DMS114 treated with DMSO at 0.1 percent for 48 hours (cell line): ENCODE results near the gene SCAPER.
"Not testable (repeated sequence)": the region's sequence is repeated elsewhere in the genome, so short reads cannot be mapped to it uniquely, and the experiment has no call there.

Experiments used
- DNase-seq: peaks from one replicate; lab custom pipeline; 2025; ENCODE audit not compliant: unreplicated experiment; lab: John Stamatoyannopoulos, UW

Gene SCAPER

GRCh38 chr15:76863693-76864092 lies 41.4 kb downstream of the SCAPER start:
- no peak for DNase-seq

- no peak for DNase-seq
These were observed 42.0 kb downstream of the SCAPER start for GRCh38 chr15:76863123-76863522.

GRCh38 chr15:76861815-76862397 lies 43.2 kb downstream of the SCAPER start:
- DNase-seq: no peak

GRCh38 chr15:76860201-76860600 lies 44.9 kb downstream of the SCAPER start:
- DNase-seq: no peak

- DNase-seq: not testable (repeated sequence)
These were observed 54.8 kb downstream of the SCAPER start for GRCh38 chr15:76850367-76850766.

GRCh38 chr15:76846782-76847181 lies 58.4 kb downstream of the SCAPER start:
- no peak for DNase-seq

- DNase-seq: no peak
These were observed 61.0 kb downstream of the SCAPER start for GRCh38 chr15:76844096-76844495.

- no peak for DNase-seq
These were observed 61.9 kb downstream of the SCAPER start for GRCh38 chr15:76843269-76843668.

- DNase-seq: peak; percentile 50
These were observed 64.2 kb downstream of the SCAPER start for GRCh38 chr15:76840830-76841460.

- no peak for DNase-seq
These were observed 66.0 kb downstream of the SCAPER start for GRCh38 chr15:76839173-76839572.

GRCh38 chr15:76837474-76837873 lies 67.7 kb downstream of the SCAPER start:
- no peak for DNase-seq

- no peak for DNase-seq
These were observed 75.2 kb downstream of the SCAPER start for GRCh38 chr15:76829939-76830338.

GRCh38 chr15:76823890-76824289 lies 81.2 kb downstream of the SCAPER start:
- DNase-seq: no peak

GRCh38 chr15:76823303-76823702 lies 81.8 kb downstream of the SCAPER start:
- DNase-seq: no peak

- DNase-seq: not testable (repeated sequence)
These were observed 86.2 kb downstream of the SCAPER start for GRCh38 chr15:76818926-76819325.

GRCh38 chr15:76815421-76815820 lies 89.7 kb downstream of the SCAPER start:
- DNase-seq: no peak

GRCh38 chr15:76812381-76812780 lies 92.8 kb downstream of the SCAPER start:
- DNase-seq: no peak

GRCh38 chr15:76809412-76810103 lies 95.6 kb downstream of the SCAPER start:
- DNase-seq: no peak

- DNase-seq: no peak
These were observed 102.0 kb downstream of the SCAPER start for GRCh38 chr15:76803049-76803571.

GRCh38 chr15:76802411-76802810 lies 102.7 kb downstream of the SCAPER start:
- no peak for DNase-seq

- no peak for DNase-seq
These were observed 105.4 kb downstream of the SCAPER start for GRCh38 chr15:76799760-76800159.

GRCh38 chr15:76795217-76795616 lies 109.9 kb downstream of the SCAPER start:
- DNase-seq: no peak
